Stimulated activated CD4-positive, alpha-beta T cell treated with anti-CD3 and anti-CD28 coated beads, Interleukin-2, amount 100 ng/mL, for 4 hours (primary cell): ENCODE results near the gene ROBO3.

Experiments used
- DNase-seq: peaks from one replicate; pipeline ENCODE4 v3.0.0-alpha.2; 2020; ENCODE audit warnings: low read depth

ROBO3 gene

DNA sequence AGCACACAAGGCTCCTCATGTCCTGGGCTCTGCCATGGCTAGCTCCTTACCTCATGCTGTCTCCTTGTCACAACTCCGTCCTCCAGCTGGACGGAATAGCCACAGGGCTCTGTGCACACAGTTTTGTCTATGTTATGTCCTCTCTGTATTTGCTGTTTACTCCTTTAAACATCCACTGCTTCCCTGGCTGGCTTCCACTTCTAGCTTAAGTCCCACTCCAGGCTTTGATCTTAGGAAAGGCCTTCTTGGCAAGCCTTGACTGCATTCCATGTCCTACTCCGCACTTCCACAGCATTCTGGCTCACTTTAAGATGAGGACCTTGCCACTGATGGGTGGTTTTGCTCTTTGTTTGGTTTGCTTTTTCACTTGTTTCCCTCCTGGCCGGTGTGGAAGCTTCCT, 22.9 kb upstream of the ROBO3 start:
- DNase-seq, result no peak

DNA sequence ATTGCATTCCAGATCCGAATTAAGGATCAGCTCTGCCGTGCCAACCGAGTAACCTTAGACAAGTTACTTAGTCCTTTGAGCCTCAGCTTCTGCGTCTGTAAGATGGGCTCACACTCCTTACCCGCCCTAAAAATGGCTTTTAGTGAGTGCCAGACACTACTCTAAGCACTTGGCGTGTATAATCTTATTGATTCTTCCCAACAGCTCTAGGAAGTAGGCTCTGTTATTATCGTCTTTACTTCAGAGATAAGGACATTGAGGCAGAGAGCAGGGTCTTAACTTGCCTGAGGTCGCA, 21.7 kb upstream of the ROBO3 start:
- no peak for DNase-seq

DNA sequence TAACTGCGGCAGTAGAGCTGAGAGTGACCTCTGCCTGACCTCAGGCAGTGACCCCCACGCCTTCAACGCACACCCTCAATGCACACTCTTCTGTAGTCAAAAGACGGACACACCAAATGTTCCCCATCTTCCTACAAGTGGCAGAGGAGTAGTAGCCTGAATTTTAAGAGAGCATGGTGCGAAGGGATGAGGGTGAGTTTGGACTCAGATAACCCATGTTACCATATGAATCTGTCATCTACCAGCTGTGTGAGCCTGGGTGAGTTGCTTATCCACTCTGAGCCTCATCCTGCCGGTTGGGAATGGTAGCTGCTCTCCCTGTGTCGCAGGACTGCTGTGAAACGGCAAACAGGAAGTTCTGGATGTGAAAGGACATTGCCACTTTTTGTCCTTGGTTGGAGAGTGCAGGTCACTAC, 20.6 kb upstream of the ROBO3 start:
- no peak for DNase-seq

DNA sequence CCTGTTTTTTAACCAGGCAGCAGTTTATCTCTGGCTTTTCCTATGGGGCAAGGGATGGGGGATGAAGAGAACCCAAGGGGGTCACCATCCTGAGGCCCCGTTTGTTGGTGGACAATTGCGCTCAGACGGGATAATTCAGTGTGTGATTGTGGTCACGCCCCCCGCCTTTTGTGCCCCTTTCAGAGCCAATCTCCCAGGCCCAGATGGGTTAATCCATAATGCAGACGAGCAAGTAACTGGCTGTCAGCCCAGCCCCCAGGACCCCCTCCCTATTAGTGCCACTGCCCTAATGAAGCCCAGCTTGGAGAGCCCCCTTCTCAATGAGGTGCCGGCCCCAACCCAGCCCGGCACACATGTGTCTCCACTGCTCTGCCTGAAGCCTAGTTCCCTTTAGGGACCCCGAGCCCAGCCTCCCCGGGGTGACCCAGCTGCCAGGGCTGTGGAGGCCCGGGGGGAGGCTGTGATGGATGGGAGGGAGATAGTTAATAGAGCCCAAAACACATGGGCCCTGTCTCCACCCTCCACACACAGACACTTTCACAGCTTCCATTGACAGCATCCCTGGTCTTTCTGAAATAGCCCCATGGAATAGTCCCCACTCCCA, 19.1 kb upstream of the ROBO3 start:
- DNase-seq, result no peak

DNA sequence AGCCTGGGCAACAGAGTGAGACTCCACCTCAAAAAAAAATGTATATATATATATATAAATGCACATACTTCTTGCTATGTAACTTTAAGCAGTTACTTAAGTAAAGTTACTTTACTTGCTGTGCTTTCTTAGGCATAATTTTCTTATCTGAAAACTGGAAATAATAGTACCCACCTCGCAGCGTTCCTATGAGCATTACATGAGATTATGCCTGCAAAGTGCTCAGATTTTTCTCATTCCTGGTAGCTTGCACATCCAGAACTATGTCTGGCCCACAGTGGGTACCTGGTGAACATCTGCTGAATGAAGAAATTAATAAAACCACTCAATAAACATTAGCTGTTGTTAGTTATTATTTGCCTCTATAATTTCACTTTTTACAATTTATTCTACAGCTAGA, 6.1 kb upstream of the ROBO3 start:
- DNase-seq, result no peak

DNA sequence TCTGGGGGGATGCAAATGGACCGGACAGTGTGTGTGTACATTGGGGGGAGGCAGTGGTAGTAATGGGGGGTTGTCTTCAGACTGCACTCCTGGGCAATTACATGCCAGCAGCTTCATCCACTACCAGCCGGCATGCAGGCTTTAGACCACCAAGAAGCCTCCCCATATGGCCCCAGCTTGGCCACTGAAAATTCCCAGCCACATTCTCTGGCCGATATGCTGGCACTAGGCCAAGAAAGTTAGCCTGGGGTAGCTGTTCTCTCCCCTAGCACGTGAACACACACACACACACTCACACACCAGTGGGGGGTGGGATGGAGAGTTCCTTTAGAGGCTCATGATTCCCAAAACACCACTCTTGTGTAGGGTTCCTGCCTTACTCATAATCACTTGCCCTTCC, 3.6 kb upstream of the ROBO3 start:
- DNase-seq, result no peak

DNA sequence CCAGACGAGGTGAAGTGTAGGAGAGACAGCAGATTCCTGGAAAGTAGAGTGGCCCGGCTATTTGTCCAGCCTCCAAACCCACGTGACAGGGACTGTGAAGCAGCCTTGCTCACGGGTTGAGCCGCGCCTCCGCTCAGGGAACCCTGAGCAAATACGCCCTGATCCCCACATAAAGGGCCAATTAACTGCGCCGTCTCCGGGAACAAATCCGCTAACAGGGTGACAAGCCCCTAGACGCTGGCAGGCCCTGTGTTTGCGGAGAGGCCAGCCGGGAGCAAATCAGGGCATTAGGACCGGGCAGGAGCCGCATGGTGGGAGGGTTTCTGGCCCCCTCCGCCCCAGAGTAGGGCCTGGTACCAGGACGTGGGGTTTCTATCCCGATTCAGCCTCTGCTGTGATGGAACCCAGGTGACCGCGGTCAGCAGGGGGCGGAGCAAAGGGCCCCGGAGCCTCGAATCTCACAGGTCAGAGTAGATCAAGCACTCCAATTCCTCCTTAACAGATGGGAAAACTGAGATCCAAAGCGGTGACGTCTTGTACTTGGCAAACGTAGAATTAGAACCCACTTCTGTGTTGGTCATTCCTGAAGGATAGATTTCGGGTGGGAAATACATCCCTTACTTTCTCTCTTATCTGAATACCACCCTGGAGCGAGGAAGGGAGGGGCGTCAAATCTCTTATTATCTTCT, 2.0 kb upstream of the ROBO3 start:
- no peak for DNase-seq

DNA sequence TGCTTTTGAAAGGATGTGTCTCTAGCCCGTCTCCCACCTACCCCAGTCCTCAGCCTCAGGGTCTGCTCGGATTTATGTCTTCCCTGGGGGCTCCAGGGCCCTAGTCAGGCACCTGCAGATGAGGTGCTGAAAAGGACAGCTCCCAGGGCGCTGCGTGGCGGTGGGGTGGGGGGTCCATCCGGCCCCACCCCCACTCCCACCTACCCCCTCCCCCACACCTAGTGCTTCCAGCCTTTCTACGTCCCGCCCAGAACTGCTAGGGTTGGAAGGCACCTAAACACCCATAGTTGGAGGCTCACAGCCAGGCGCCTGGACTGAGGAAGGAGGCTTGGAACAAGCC, 1.4 kb upstream of the ROBO3 start:
- DNase-seq, result no peak

DNA sequence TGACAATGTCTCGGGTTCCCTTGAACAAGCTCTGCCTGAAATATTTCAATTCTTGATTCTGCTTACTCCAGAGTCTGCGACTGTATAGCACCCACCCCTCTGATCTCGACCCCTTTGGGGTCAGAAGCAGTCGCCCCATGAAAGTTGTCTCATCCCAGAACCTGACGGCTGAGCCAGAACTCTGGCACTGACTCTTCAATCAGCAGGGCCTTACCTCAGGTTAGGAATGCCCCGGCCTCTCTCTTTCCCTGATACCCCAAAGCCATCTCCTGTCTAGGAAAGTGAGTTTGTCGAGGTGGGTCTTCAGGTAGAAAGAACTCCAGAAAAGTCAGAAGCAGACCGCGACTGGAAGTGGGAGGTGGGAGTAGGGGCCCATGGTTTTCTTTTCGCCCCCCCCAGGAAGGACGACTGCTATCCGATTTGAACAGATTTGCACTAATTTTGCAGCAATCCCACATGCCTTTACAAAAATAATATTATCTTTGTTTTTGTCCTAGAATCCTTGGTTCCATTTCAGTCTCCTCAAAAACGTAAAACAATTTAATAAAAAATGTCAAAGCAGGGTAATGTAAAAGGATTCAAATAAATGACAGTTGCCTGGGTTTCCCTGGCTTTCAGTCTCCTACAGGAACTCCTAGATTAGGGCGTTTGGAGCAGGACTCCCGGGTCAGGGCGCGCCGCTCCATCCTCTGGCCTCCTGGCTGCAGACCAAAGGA, 898 bp upstream of the ROBO3 start:
- DNase-seq, result no peak

DNA sequence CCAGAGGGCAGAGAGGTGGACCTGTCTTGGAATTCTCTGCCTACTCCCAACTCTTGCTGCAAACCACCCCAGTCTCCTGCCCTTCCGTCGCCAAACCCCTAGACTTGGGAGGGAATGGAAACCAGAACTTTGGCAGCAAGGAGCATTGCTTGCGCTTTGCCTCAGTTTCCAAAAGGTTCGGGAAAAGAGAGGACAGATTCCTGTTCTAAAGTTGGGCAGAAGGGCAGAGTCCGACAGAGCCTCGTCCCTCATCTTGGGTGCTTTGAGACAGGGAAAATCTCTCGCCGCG, 396 bp upstream of the ROBO3 start:
- no peak for DNase-seq

DNA sequence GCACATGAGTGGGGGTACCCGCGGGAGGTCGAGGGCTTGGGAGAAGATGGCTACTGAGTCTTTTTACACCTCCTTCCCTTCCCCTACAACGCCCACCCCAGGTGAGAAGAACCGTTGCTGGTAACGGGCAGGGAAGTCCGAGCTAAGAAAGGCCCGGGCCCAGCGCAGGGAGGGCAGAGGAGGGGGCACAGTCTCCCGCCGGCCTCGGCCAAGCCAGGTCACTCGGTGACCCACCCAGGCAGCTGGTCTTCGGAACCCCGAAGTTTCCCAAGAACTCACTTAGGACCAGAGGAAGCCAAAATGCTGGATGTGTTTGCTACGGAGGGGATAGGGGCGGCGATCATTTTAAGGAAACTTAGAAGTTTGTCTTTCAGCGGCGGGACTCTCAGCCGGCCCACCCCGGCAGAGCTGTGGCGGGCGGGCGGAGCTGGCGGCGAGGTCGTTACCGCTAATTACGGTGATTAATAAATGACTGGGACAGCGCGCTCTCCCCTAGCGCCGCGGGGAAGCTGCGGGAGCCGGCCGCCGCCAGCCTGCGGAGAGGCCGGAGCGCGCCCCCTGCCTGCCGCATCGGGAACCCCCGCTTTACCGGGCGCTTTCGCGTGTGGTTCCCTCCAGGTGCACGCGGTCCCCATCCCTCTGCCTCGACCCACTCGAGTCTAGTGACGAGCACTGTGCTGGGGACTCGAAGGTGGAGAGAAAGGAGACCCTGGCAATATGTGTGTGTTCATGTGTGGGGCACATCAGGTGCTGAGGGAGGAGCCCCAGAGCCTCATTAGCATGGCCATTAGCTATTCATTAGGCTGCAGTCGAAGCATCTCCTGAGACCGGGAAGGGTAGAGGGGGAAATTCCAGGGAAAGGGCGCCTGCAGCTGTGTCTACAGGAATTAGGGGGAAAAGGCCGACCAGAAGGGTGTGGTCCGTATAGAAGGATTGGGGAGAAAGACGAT, 945 bp downstream of the ROBO3 start:
- DNase-seq, result peak; percentile 28

DNA sequence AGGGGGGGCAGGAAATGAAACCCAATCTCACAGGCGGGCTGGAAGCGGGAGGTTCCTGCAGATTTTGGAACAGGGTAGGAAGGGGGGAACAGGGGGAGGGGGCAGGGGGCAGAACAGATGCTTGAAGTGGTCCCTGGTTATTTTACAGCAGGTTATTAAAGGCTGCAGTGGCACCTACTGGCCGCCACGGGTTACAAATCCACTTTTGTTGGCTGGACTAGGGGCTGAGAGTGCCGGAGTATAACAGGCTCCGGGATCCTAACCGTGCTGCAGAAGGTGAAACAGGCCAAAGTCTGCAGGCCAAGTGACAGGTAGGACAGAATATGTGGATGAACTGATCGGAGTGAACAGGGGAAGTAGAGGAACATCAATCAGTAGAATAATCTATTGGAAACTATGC, 2.5 kb downstream of the ROBO3 start:
- DNase-seq, result no peak

DNA sequence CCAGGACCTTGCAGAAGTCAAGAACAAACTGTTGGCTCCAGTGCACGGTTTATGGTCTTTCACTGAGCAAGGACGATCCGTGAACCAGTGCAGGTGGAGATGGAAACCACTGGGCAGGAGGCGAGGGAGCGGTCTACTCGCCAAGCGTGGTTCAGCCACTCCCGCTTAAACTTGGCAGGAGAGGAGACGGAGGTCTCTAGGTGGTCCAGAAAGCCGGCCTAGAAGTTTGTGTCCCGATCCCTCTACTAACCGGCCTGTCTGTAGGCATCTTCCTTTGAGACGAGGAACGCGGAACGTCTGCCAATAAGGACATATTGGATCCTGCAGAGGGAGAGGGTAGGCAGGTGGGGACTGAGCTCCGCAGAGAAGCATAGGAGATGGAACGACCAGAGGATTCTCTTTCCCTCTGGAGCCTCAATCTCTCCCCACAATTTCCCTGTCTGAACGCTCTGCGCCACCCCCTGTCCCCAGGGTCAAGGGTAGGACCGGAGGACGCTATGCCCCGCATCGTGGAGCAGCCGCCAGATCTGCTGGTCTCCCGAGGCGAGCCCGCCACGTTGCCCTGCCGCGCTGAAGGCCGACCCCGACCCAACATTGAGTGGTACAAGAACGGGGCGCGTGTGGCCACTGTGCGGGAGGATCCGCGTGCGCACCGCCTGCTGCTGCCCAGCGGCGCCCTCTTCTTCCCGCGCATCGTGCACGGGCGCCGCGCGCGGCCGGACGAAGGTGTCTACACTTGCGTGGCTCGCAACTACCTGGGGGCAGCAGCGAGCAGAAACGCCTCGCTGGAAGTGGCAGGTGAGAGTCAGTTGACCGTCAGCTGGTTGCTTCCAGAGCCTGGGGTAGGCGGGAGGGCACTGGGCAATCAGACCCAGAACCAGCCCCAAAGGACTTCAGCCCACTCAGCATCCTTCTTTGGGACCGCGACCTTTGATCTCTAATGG, 3.4 kb downstream of the ROBO3 start:
- no peak for DNase-seq

DNA sequence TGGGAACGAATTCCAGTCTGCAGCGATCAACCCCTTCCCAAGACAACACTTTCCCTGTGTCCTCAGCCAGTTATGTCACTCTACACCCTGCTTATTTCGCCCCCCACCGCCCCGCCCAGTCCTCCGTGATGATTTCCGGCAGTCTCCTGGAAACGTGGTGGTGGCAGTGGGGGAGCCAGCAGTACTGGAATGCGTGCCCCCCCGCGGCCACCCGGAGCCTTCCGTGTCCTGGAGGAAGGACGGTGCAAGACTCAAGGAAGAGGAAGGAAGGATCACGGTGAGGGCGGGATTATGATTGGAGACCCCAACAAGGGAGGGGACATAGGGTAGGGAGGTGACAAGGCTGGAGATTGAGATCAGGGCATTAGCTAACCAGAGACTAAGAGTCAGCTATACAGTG, 4.1 kb downstream of the ROBO3 start:
- no peak for DNase-seq

DNA sequence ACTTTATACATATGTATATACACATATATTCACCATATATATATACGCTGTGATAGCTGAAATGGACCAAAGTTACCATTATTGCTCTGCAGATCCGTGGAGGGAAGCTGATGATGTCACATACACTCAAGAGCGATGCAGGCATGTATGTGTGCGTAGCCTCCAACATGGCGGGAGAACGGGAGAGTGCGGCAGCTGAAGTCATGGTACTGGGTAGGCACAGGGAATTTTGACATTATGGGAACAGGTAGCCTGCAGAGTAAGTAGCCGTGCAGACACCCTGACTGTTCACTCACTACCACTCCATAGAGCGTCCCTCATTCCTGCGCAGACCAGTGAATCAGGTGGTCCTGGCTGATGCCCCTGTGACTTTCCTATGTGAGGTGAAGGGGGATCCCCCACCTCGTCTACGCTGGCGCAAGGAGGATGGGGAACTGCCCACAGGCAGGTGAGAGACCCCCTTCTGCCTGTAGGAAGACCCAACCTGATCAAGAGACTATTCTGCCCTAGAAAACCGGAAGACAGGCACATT, 4.7 kb downstream of the ROBO3 start:
- no peak for DNase-seq

DNA sequence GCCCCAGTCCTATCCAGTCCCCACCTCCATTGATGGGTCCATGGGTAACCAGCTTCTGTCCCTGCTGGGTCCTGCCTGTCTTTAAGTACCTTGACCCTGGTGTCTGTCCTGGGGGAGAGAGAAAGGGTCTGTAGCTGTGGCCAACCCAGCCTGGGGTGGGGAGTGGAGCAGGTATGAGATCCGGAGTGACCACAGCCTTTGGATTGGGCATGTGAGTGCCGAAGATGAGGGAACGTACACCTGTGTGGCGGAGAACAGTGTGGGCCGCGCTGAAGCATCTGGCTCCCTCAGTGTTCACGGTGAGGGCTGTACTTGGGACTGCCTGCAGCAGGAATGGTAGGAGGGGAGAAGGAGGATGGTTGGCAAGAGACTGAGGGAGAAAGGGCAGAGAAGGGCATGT, 5.2 kb downstream of the ROBO3 start:
- DNase-seq, result no peak

DNA sequence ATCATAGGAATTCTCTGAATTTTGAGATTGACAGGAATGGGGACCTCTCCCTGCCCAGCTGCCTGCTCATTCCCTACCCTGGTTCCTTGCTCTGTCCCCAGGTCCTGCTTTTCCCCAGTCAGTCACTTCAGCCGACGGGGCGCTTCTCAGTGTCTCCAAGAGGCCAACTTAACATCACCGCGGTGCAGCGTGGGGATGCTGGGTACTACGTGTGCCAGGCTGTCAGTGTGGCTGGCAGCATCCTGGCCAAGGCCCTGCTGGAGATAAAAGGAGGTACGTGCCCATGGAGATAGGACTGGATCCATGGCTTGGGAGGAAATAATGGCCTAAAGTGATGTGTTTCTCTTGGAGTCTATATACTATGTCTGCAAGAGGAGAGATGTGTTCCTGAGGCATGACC, 7.0 kb downstream of the ROBO3 start:
- DNase-seq, result no peak

DNA sequence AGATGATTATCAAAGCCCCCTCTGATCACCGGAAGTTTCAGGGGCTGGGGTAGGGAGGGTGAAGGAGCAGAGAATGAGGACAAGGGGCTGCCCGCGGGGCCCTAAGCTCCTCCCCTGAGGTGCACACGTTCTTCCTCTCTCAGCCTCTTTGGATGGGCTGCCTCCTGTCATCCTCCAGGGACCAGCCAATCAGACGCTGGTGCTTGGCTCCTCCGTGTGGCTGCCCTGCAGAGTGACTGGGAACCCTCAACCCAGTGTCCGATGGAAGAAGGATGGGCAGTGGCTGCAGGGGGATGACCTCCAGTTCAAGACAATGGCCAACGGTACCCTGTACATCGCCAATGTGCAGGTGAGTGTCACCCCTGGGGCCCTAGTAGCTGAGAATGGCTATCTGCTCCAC, 7.5 kb downstream of the ROBO3 start:
- no peak for DNase-seq

DNA sequence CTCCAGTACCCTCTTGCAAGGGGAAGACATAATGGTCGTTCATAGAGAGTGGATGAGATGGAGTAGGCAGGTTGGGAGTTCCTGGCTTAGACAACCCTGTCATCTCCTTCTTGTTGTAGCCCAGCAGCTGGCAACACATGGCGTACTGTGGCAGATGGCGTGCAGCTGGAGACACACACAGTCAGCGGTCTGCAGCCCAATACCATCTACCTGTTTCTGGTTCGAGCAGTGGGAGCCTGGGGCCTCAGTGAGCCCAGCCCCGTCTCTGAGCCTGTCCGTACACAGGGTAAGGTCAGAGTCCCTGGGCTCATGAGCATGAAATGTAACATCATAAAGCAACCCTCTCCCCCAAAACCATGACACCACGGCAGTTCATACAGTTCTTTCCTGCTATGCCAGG, 8.7 kb downstream of the ROBO3 start:
- DNase-seq, result no peak

DNA sequence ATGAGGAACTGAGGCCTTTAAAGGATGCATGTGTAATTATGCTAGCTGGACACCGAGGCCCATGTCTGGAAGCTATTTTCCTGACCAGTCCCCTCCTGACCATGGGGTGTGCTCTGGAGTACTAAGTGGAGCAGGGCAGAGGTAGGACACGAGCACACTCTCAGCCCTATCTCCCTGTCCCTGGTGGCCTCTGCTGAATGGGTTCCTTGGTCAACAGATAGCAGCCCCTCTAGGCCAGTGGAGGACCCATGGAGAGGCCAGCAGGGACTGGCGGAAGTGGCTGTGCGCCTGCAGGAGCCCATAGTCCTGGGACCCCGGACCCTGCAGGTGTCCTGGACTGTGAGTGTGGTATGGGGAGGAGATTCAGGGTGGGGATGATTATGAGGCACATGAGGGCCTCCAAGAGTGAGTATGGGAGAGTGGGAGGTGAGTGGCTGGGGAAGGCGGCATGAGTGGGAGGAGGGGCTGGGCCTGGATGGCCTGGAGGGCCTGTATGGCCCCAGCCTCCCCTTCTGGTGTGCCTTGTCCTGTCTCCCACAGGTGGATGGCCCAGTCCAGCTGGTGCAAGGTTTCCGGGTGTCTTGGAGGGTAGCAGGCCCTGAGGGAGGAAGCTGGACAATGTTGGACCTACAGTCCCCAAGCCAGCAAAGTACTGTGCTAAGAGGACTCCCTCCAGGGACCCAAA, 9.5 kb downstream of the ROBO3 start:
- DNase-seq, result no peak

DNA sequence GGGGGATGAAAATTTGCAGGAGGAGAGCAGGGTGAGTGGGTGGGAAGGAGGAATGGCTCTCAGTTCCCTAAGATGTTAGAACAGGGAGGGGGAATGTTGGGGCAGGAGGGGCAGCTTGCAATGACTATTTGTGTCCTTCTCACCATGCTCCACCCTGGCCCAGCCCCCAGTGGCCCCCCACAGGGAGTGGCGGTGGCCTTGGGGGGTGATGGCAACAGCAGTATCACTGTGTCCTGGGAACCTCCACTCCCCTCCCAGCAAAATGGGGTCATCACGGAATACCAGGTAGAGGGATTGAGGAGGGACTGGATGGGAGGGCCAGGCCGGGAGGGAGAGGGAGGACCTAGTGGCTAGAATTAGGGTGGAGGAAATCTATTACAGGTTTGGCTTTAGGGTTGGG, 10.2 kb downstream of the ROBO3 start:
- DNase-seq, result no peak
